ENCODE data around the gene ALOX15B.
A peak's percentile ranks its signal among the peaks of the same experiment; 100 is the strongest.

The ALOX15B gene

DNA sequence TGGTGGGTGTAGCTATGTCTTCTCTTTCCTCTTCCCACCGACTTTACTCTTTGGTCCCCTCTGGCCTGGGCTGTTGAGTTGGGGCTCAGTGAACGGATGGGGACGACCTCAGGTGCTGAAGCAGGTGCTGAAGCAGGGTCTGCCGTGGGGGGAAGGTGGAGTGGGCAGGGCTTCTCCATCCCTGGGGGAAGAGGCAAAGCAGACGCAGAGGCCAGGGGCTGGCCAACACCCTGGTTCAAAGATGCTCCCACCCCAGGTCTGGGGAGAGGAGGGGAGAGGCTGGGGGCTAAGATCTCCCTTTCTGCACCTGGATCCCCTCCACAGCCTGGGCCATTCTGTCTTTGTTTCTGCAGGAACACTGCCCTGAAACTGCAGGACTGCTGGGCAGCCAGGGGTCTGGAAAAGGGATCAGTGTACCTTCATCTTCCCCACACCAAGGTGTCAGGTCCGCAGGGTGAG is 25.7 kb downstream of the ALOX15B start:
- TF ChIP-seq, protein P1, sequence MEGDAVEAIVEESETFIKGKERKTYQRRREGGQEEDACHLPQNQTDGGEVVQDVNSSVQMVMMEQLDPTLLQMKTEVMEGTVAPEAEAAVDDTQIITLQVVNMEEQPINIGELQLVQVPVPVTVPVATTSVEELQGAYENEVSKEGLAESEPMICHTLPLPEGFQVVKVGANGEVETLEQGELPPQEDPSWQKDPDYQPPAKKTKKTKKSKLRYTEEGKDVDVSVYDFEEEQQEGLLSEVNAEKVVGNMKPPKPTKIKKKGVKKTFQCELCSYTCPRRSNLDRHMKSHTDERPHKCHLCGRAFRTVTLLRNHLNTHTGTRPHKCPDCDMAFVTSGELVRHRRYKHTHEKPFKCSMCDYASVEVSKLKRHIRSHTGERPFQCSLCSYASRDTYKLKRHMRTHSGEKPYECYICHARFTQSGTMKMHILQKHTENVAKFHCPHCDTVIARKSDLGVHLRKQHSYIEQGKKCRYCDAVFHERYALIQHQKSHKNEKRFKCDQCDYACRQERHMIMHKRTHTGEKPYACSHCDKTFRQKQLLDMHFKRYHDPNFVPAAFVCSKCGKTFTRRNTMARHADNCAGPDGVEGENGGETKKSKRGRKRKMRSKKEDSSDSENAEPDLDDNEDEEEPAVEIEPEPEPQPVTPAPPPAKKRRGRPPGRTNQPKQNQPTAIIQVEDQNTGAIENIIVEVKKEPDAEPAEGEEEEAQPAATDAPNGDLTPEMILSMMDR (IDR thresholded peaks at IDR 0.05) = no peak
- no peak for DNase-seq (ENCODE audit: low spot score)
- H3K27ac ChIP-seq = no peak overlapping the region
- H3K4me3 ChIP-seq = no peak overlapping the region

DNA sequence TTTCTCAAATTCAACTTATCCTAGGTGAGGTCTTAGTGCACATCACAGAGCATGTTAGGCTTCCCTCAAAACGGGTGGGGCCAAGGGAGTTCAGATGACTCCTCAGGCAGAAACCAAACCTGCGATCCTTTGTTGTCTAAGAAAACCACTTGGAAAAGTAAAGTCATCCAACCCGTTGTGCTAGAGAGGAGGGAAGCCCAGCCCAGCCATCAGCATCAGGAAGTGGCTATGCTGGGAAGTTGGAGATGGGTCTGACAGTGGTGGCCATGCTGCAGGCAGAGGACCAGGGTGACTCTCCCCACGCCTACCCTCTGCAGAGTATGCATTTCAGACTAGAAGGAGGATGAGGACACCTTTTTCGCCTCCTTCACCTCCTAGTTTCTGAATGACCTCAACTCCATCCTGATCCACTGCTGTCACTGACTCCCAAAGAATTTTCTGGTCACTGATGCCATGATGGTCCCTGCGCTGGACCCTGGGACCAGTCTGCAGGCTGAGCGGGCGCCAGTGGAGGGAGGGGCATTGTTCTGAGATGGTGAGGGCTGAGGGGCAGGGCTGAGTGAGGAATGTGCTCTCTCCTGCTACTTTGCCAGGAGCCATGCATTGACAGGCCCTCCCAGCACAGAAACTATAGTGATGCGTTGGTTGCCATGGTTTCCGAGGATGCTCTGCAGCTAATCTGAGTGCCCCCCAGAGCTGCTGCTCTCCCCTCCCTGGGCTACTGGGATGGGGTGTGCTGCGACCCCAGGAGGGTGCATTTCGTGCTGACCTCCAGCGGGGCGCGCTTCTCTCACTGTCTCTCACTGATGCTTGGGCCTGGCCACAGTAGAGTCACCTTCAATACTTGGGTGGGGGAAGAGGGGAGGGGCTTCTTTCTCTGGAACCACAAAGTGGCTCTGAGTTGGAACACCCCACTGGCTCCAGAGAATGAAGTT is 28.2 kb downstream of the ALOX15B start:
- Histone ChIP-seq H3K27ac (no peak overlapping the region), H3K4me3 (no peak overlapping the region)
- TF ChIP-seq, protein P1 (IDR thresholded peaks at IDR 0.05) = no peak
- DNase-seq (ENCODE audit: low spot score) = no peak

DNA sequence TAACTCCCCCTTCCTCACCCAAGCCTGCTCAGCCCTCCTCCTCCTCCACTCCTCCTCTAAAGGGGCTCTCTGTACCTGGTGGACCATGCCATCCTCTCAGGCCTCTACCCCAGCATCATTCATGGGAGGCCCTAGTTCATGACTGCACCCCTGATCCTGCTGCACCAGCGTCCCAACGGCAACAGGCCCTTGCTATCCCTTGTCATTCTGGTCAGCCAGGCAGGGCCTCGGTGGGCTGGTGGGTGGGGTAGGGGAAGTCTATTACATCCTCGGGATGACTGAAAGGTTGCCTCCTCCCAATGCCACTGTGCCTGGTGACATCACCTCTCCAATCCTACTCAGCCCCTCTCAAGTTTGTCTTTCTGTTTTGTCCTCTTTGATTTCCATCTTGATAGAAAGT is 28.9 kb downstream of the ALOX15B start:
- Histone ChIP-seq H3K4me3 (no peak overlapping the region), H3K27ac (no peak overlapping the region)
- TF ChIP-seq, protein P1 (IDR thresholded peaks at IDR 0.05) = no peak
- no peak for DNase-seq (ENCODE audit: low spot score)

DNA sequence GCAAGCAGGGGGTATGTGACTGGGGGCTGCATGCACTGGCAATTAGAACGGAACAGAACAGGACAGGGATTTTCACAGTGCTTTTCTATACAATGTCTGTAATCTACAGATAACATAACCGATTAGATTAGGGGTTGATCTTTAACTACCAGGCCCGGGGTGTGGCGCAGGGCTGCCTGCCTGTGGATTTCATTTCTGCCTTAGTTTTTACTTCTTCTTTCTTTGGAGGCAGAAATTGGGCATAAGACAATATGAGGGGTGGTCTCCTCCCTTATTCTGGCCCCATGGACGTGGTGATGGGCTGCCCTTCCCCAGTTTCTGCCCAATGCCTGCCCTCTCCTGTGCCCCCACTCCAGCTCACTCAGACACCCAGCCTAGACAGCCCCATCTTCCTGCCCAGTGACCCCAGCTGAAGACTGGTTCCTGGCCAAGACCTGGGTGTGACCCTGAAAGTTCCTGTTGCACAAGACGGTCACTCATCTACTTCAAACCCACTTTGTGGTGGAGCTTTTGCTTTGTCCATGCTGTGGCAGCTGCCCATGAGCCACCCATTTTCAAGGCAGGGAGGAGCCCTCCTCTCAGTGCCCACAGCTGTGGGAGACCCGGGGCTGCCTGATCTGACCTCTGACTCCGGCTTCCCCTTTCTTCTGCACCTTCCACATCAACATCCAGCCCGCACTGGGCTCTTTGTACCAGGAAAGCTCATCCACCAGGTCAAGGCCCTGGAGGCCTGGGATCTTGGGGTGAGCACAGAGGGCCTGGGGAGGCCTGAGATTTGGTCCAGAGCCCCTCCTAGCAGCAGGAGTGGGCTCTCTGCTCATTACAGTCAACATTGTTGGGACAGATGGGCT is 30.1 kb downstream of the ALOX15B start:
- DNase-seq (ENCODE audit: low spot score) = no peak

DNA sequence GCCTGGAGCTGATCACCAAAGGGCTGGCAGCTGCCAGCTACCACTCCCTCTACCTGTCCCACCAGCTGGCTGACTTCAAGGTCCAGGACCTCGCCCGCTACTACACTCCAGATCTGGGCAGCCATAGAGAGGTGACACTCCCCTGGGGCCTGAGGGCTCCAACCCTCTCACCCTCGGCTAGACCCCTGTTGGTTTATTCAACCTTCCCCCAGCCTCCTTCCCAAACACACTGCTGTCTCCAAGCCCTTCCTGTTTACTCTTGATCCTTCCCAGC is 30.7 kb downstream of the ALOX15B start:
- Histone ChIP-seq H3K27ac (peak overlapping the region in 1 of 2 donors; percentile 66), H3K4me3 (no peak overlapping the region)
- DNase-seq (ENCODE audit: low spot score) = no peak
- TF ChIP-seq, protein P1 (IDR thresholded peaks at IDR 0.05) = no peak

More for the DNA sequence above, 30.1 kb downstream of the ALOX15B start:
- Histone ChIP-seq H3K4me3 (no peak overlapping the region), H3K27ac (peak overlapping the region in 1 of 2 donors; percentile 66)
- TF ChIP-seq, protein P1 (IDR thresholded peaks at IDR 0.05) = no peak

DNA sequence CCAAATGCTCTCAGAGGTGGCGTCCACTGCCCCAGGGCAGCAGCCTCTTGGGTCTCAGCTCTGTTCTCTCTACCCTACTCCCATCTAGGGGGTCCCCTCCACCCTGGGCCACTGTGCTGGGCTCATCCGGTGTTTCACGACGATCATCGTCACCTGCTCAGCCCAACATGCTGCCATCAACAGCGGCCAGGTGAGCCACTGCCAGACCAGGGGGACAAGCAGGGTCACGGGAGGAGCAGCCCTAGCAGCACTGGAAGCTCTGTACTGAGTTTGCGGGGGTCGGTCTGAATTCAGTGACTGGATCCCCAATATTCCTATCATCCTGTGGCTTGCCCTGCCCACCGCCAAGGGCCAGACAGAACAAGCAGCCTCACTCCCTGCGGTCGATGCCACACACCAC is 32.6 kb downstream of the ALOX15B start:
- DNase-seq (ENCODE audit: low spot score) = no peak
- H3K4me3 ChIP-seq = no peak overlapping the region
- H3K27ac ChIP-seq = no peak overlapping the region
- TF ChIP-seq, protein P1 (IDR thresholded peaks at IDR 0.05) = no peak
